Skeletal muscle satellite cell (primary cell): Measurements from ENCODE around the gene CCDC171.

Experiments used
- H3K27me3 ChIP-seq: 2 replicates; pipeline ENCODE4 v1.7.0; 2013; ENCODE audit warnings: low read length; ENCODE audit not compliant: control insufficient read depth, insufficient read depth
- H3K36me3 ChIP-seq: 2 replicates; pipeline ENCODE4 v1.7.0; 2013; ENCODE audit warnings: mild to moderate bottlenecking, control low read depth, low read length; ENCODE audit not compliant: insufficient read depth
- H3K4me1 ChIP-seq: 2 replicates; pipeline ENCODE4 v1.7.0; 2013; ENCODE audit warnings: low read length; ENCODE audit not compliant: control insufficient read depth, insufficient read depth
- H3K4me2 ChIP-seq: 2 replicates; pipeline ENCODE4 v1.7.0; 2013; ENCODE audit warnings: mild to moderate bottlenecking, low read length
- H3K4me3 ChIP-seq: 2 replicates; pipeline ENCODE4 v1.7.0; 2013; ENCODE audit warnings: low read length
- H3K9ac ChIP-seq: 2 replicates; pipeline ENCODE4 v1.7.0; 2013; ENCODE audit warnings: mild to moderate bottlenecking, low read depth, low read length, moderate library complexity
- H3K9me3 ChIP-seq: replicated peaks from 2 replicates; pipeline ENCODE4 v1.7.0; 2013; ENCODE audit warnings: mild to moderate bottlenecking, control low read depth, low read length

Gene CCDC171

GRCh38 chr9:15735083-15735857 is 182.4 kb downstream of the CCDC171 start:
- peak overlapping the region; percentile 34 for H3K9ac ChIP-seq
- H3K4me2 ChIP-seq: peak overlapping the region; percentile 69
- no peaks in the 10 kb centered on the region for H3K36me3 ChIP-seq
- H3K9me3 ChIP-seq: no peaks in the 10 kb centered on the region
- peaks cover 43% of the 10 kb centered on the region for H3K4me1 ChIP-seq
- peak overlapping the region; percentile 49 for H3K4me3 ChIP-seq
- H3K27me3 ChIP-seq: no peaks in the 10 kb centered on the region

- peaks cover 43% of the 10 kb centered on the region for H3K4me1 ChIP-seq
- no peak overlapping the region for H3K4me3 ChIP-seq
- H3K27me3 ChIP-seq: no peaks in the 10 kb centered on the region
- H3K9me3 ChIP-seq: no peaks in the 10 kb centered on the region
- no peak overlapping the region for H3K4me2 ChIP-seq
- no peaks in the 10 kb centered on the region for H3K36me3 ChIP-seq
- no peak overlapping the region for H3K9ac ChIP-seq
Measured at GRCh38 chr9:15736569-15736968, 183.7 kb downstream of the CCDC171 start.

GRCh38 chr9:15738011-15738410 is 185.2 kb downstream of the CCDC171 start:
- Histone ChIP-seq H3K27me3 (no peaks in the 10 kb centered on the region), H3K9me3 (no peaks in the 10 kb centered on the region), H3K9ac (no peak overlapping the region), H3K4me1 (peaks cover 43% of the 10 kb centered on the region), H3K4me3 (no peak overlapping the region), H3K36me3 (no peaks in the 10 kb centered on the region), H3K4me2 (peak overlapping the region; percentile 53)

GRCh38 chr9:15741015-15741414 is 188.2 kb downstream of the CCDC171 start:
- Histone ChIP-seq H3K36me3 (no peaks in the 10 kb centered on the region), H3K27me3 (no peaks in the 10 kb centered on the region), H3K4me2 (no peak overlapping the region), H3K4me3 (no peak overlapping the region), H3K4me1 (peaks cover 31% of the 10 kb centered on the region), H3K9ac (no peak overlapping the region), H3K9me3 (no peaks in the 10 kb centered on the region)

- no peak overlapping the region for H3K4me2 ChIP-seq
- no peak overlapping the region for H3K9ac ChIP-seq
- no peaks in the 10 kb centered on the region for H3K27me3 ChIP-seq
- no peak overlapping the region for H3K4me3 ChIP-seq
- H3K9me3 ChIP-seq: no peaks in the 10 kb centered on the region
- H3K36me3 ChIP-seq: no peaks in the 10 kb centered on the region
- H3K4me1 ChIP-seq: peaks cover 13% of the 10 kb centered on the region
Measured at GRCh38 chr9:15743512-15743911, 190.7 kb downstream of the CCDC171 start.

DNA sequence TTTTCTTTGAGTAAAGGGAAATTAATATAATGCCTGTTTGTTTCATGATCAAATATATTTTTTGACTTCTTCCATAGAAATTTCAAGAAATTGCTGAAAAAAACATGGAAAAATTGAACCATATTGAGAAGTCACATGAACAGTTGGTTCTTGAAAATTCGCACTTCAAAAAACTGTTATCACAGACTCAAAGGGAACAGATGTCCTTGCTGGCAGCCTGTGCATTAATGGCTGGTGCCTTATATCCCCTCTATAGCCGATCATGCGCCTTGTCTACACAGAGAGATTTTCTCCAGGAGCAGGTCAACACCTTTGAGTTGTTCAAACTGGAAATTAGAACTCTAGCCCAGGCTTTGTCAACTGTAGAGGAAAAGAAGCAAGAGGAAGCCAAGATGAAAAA is 191.4 kb downstream of the CCDC171 start:
- Histone ChIP-seq H3K9me3 (no peaks in the 10 kb centered on the region), H3K9ac (no peak overlapping the region), H3K27me3 (no peaks in the 10 kb centered on the region), H3K4me2 (no peak overlapping the region), H3K36me3 (no peaks in the 10 kb centered on the region), H3K4me3 (no peak overlapping the region), H3K4me1 (peaks cover 6% of the 10 kb centered on the region)

DNA sequence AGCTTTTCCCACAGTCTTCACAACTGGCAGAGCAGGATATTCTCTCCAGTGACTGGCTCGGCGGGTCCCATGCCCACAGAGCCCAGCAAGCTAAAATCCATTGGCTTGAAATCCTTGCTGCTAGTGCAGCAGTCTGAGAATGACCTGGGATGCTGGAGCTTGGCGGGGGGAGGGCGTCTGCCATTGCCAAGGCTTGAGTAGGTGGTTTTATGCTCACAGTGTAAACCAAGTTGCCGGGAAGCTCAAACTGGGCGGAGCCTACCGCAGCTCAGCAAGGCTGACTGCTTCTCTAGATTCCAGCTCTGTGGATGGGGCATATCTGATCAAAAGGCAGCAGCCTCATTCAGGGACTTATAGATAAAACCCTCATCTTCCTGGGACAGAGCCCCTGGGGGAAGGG is 194.1 kb downstream of the CCDC171 start:
- H3K36me3 ChIP-seq: no peaks in the 10 kb centered on the region
- no peak overlapping the region for H3K4me3 ChIP-seq
- no peak overlapping the region for H3K4me2 ChIP-seq
- H3K27me3 ChIP-seq: no peaks in the 10 kb centered on the region
- no peaks in the 10 kb centered on the region for H3K9me3 ChIP-seq
- H3K9ac ChIP-seq: no peak overlapping the region
- H3K4me1 ChIP-seq: no peaks in the 10 kb centered on the region

DNA sequence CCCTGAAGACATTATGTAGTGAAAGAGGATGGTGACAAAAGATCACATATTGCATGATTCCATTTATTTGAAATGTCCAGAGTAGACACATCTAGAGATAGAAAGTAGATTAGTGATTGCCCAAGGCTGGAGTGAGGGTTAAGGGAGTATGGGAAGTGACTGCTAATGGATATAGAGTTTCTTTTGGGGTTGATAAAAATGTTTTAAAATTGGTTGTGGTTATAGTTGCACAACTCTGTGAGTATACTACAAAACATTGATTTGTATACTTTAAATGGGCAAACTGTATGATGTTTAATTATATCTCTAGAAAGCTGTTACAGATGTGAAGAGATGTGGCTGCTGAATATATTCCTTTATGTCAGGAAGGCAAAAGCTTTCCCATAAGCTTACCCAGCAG is 202.8 kb downstream of the CCDC171 start:
- Histone ChIP-seq H3K4me2 (no peak overlapping the region), H3K4me1 (no peaks in the 10 kb centered on the region), H3K27me3 (no peaks in the 10 kb centered on the region), H3K9me3 (no peaks in the 10 kb centered on the region), H3K9ac (no peak overlapping the region), H3K4me3 (no peak overlapping the region), H3K36me3 (no peaks in the 10 kb centered on the region)

DNA sequence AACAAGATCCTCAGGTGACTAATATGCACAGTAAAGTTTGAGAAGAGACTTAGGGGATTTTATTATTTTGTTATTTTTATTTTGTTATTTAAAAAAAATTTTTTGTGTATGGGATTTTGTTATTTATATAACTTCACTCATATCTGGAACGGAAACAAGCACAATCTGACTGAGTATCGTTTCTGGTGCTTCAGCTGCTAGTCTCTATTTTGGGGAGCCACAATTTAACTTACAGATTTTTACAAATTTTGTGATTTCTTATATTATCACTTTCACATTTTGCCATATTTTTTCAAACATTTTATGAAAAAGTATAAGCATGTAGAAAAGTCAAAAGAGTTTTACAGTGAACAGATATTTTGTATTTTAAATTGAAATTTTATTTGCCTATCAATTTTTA is 208.7 kb downstream of the CCDC171 start:
- no peak overlapping the region for H3K9ac ChIP-seq
- no peaks in the 10 kb centered on the region for H3K4me1 ChIP-seq
- no peak overlapping the region for H3K4me3 ChIP-seq
- no peaks in the 10 kb centered on the region for H3K27me3 ChIP-seq
- no peaks in the 10 kb centered on the region for H3K36me3 ChIP-seq
- no peaks in the 10 kb centered on the region for H3K9me3 ChIP-seq
- no peak overlapping the region for H3K4me2 ChIP-seq

DNA sequence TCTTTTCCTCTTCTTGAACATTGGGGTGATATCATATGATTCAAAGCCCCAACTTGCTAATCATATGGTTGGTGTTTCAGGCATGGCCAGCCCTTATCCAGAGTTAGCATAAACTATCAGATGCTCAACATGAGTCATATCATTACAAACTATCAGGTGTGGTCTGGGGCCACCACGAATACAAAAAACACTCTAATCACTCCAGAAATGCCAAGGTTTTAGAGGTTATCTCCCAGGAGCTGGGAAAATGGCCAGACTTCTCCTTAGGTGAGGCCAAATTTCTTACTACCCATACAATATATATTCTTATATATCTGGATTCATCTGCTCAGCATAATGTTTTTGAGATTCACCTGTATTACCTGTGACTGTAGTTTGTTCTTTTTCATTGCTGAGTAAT is 210.5 kb downstream of the CCDC171 start:
- Histone ChIP-seq H3K9me3 (no peaks in the 10 kb centered on the region), H3K36me3 (no peaks in the 10 kb centered on the region), H3K27me3 (no peaks in the 10 kb centered on the region), H3K9ac (no peak overlapping the region), H3K4me2 (no peak overlapping the region), H3K4me3 (no peak overlapping the region), H3K4me1 (no peaks in the 10 kb centered on the region)

DNA sequence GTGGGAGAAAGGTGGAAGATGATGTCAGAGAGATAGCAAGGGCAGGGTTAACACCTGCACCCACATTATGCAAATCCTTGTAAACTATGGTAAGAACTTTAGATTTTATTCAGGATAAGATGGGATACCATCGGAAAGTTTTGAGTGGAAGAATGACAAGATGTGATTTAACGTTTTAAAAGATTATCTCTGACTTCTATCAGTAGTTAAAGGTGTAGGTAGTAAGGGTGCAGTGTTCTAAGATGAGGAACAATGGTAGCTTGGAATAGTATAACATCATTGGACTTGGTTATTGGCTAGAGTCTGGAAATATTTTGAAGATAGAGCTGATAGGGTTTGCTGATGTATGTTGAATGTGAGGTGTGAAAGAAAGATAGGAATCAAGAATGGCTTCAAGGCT is 211.3 kb downstream of the CCDC171 start:
- Histone ChIP-seq H3K4me3 (no peak overlapping the region), H3K4me2 (no peak overlapping the region), H3K27me3 (no peaks in the 10 kb centered on the region), H3K9ac (no peak overlapping the region), H3K36me3 (no peaks in the 10 kb centered on the region), H3K4me1 (no peaks in the 10 kb centered on the region), H3K9me3 (no peaks in the 10 kb centered on the region)

DNA sequence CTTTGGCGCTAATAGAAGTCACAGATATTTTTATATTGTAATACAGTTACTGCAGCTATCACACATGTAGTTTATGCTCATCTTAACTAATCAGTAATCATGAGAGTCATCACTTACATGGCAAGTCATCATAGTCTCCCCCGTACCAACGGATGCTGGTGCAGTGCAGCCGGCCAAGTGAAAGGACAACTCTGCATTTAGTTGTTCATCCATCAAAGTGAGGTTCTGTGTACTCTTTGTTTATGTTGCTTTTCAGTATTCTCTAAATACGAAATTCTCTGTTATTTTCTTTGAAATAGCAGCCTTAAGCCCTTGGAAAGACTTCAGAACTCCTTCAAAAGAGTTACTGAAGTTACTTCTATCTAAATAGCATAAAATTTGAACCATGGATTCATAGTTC is 216.7 kb downstream of the CCDC171 start:
- no peak overlapping the region for H3K4me2 ChIP-seq

More for the DNA sequence above, 216.7 kb downstream of the CCDC171 start:
- Histone ChIP-seq H3K9me3 (no peaks in the 10 kb centered on the region), H3K36me3 (no peaks in the 10 kb centered on the region), H3K4me3 (no peak overlapping the region), H3K4me1 (no peaks in the 10 kb centered on the region), H3K9ac (no peak overlapping the region), H3K27me3 (no peaks in the 10 kb centered on the region)
